Ascending aorta (tissue), 2 donors: ENCODE results near the gene S100A10. TPM values are rescaled to one million over a fixed set of nuclear protein-coding genes. Genes with fewer than 3 reads are reported as not detected.
A peak's percentile ranks its signal among the peaks of the same experiment; 100 is the strongest.

ENCODE experiments used
- DNase-seq, 2 donors: peaks; one replicate each; pipeline ENCODE4 v3.0.0-alpha.2; 2019; ENCODE audit warnings: low spot score in 2 of 2
- H3K27ac ChIP-seq, 2 donors: fragments of 200-600 bp; sonication (generic); one replicate each; pipeline ENCODE4 v1.5.1; 2016 to 2017; ENCODE audit warnings: mild to moderate bottlenecking in 1 of 2
- H3K27me3 ChIP-seq: fragments of 200-600 bp; sonication (generic); one replicate; pipeline ENCODE4 v1.5.1; 2017
- H3K36me3 ChIP-seq, 2 donors: fragments of 200-600 bp; sonication (generic); one replicate each; pipeline ENCODE4 v1.5.1; 2016
- H3K4me1 ChIP-seq, 2 donors: fragments of 200-600 bp; sonication (generic); one replicate each; pipeline ENCODE4 v1.5.1; 2016 to 2017; ENCODE audit warnings: mild to moderate bottlenecking in 1 of 2
- H3K4me3 ChIP-seq, 2 donors: fragments of 200-600 bp; sonication (generic); one replicate each; pipeline ENCODE4 v1.5.1; 2016 to 2017; ENCODE audit warnings: mild to moderate bottlenecking in 1 of 2
- H3K9me3 ChIP-seq, 2 donors: fragments of 200-600 bp; sonication (generic); one replicate each; pipeline ENCODE4 v1.5.1; 2016
- CTCF ChIP-seq, 3 experiments: fragments of 200-600 bp in 2 of 3; fragments of 450-650 bp in 1 of 3; sonication (generic) in 2 of 3; IDR thresholded peaks; one replicate each; pipeline ENCODE4 v1.5.1; 2016 to 2019; ENCODE audit warnings: antibody characterized with exemption in 3 of 3, mild to moderate bottlenecking in 1 of 3, moderate library complexity in 1 of 3
- intact Hi-C: fragments of 100-400 bp; cut with DNase I; formaldehyde crosslinking; loops from one replicate; pipeline ENCODE4 v1.15.1; 2023
- total RNA-seq: library from RNA; depleted of rRNA; stranded (reverse); fragments of >200 nt; gene quantifications from one replicate; pipeline ENCODE4 v1.1.0, GENCODE V29; 2016

S100A10 gene
- total RNA-seq, 1 donor from 2014 or later = 25.8 TPM

GRCh38 chr1:151980287-151981177 is 13.1 kb downstream of the S100A10 start:
- Histone ChIP-seq H3K27me3 (no peaks in the 10 kb centered on the region), H3K36me3 (peaks cover 41 to 45% of the 10 kb centered on the region in 2 donors), H3K4me3 (no peak overlapping the region), H3K9me3 (no peaks in the 10 kb centered on the region), H3K4me1 (peaks cover 0 to 14% of the 10 kb centered on the region in 2 donors), H3K27ac (peak overlapping the region; percentile 0 to 67)
- TF ChIP-seq CTCF (IDR thresholded peaks at IDR 0.05) = no peak
- DNase-seq = peak in 1 of 2 donors; percentile 88
- intact Hi-C loops = no loop called here

GRCh38 chr1:151978922-151979321 is 14.7 kb downstream of the S100A10 start:
- no peak overlapping the region for H3K4me3 ChIP-seq
- no peaks in the 10 kb centered on the region for H3K9me3 ChIP-seq
- DNase-seq = no peak
- no peak for TF ChIP-seq CTCF (IDR thresholded peaks at IDR 0.05)
- intact Hi-C loops = no loop called here
- H3K27ac ChIP-seq = no peak overlapping the region
- no peaks in the 10 kb centered on the region for H3K27me3 ChIP-seq
- H3K36me3 ChIP-seq = peaks cover 26 to 29% of the 10 kb centered on the region in 2 donors
- H3K4me1 ChIP-seq = peaks cover 0 to 14% of the 10 kb centered on the region in 2 donors

- DNase-seq = no peak
- Histone ChIP-seq H3K4me1 (peaks cover 0 to 14% of the 10 kb centered on the region in 2 donors), H3K4me3 (no peak overlapping the region), H3K36me3 (peaks cover 14 to 17% of the 10 kb centered on the region in 2 donors), H3K27ac (no peak overlapping the region), H3K9me3 (no peaks in the 10 kb centered on the region), H3K27me3 (no peaks in the 10 kb centered on the region)
- TF ChIP-seq CTCF (IDR thresholded peaks at IDR 0.05) = no peak
- intact Hi-C loops = no loop called here
Observed at GRCh38 chr1:151977662-151978230, 15.9 kb downstream of the S100A10 start.

GRCh38 chr1:151976858-151977257 is 16.8 kb downstream of the S100A10 start:
- Histone ChIP-seq H3K4me1 (peaks cover 0 to 14% of the 10 kb centered on the region in 2 donors), H3K36me3 (peaks cover 8% of the 10 kb centered on the region in 2 donors), H3K27ac (no peak overlapping the region), H3K27me3 (no peaks in the 10 kb centered on the region), H3K4me3 (no peak overlapping the region), H3K9me3 (no peaks in the 10 kb centered on the region)
- DNase-seq = no peak
- intact Hi-C loops = no loop called here
- TF ChIP-seq CTCF (IDR thresholded peaks at IDR 0.05) = no peak

GRCh38 chr1:151976015-151976343 is 17.7 kb downstream of the S100A10 start:
- Histone ChIP-seq H3K36me3 (no peaks in the 10 kb centered on the region), H3K4me1 (peaks cover 0 to 11% of the 10 kb centered on the region in 2 donors), H3K9me3 (no peaks in the 10 kb centered on the region), H3K27me3 (no peaks in the 10 kb centered on the region), H3K4me3 (no peak overlapping the region), H3K27ac (no peak overlapping the region)
- intact Hi-C loops = no loop called here
- DNase-seq = no peak
- no peak for TF ChIP-seq CTCF (IDR thresholded peaks at IDR 0.05)
